Panc1 (cell line): ENCODE measurements around the gene MYO1B. TPM values are rescaled to one million over a fixed set of nuclear protein-coding genes. Genes with fewer than 3 reads are reported as not detected.

Experiments used
- ATAC-seq: fragments of 200-7000 bp; cut with Tn5 transposase; 2 replicates; pipeline ENCODE4 v1.9.1; 2020; ENCODE audit warnings: mild to moderate bottlenecking, moderate library complexity
- BruUV-seq: library from RNA; stranded (reverse); fragments of 400-500 nt; replicated peaks from 2 replicates; lab custom pipeline; 2021; lab: Mats Ljungman, UMichigan
- CTCF ChIA-PET: fragments of 300-600 bp; sonication (Branson Sonifier 250); formaldehyde crosslinking; loops from one replicate; lab custom pipeline; 2022; ENCODE audit warnings: antibody characterized with exemption; lab: Charles Lee
- POLR2A ChIA-PET: fragments of 300-600 bp; sonication (Branson Sonifier 250); formaldehyde crosslinking; loops from one replicate; lab custom pipeline; 2022; ENCODE audit warnings: antibody characterized with exemption; lab: Charles Lee
- DNase-seq: peaks from one replicate; pipeline ENCODE4 v3.0.0-alpha.2; 2010; ENCODE audit warnings: low read depth, low spot score
- H3K27ac ChIP-seq: 2 replicates; pipeline ENCODE4 v1.5.1; 2011; ENCODE audit warnings: mild to moderate bottlenecking, low read length, inconsistent platforms
- H3K27me3 ChIP-seq: fragments of 200-500 bp; sonication (Bioruptor generic); 2 replicates; pipeline ENCODE4 v1.6.0; 2014; ENCODE audit warnings: low read length, inconsistent platforms; ENCODE audit not compliant: control insufficient read depth, insufficient read depth
- H3K36me3 ChIP-seq: fragments of 200-500 bp; sonication (Bioruptor generic); 2 replicates; pipeline ENCODE4 v1.5.1; 2014; ENCODE audit warnings: inconsistent platforms, mild to moderate bottlenecking, low read length, moderate library complexity; ENCODE audit not compliant: control insufficient read depth, insufficient read depth
- H3K4me1 ChIP-seq: 2 replicates; pipeline ENCODE4 v1.5.1; 2011; ENCODE audit warnings: inconsistent platforms, mild to moderate bottlenecking, low read length, moderate library complexity; ENCODE audit not compliant: control insufficient read depth, insufficient read depth
- H3K4me3 ChIP-seq, 2 experiments: 2 replicates each; pipeline ENCODE4 v1.5.1; 2011 to 2012; ENCODE audit warnings: low read depth in 2 of 2, low read length in 2 of 2, mild to moderate bottlenecking in 2 of 2, inconsistent platforms in 1 of 2, moderate library complexity in 1 of 2
- H3K9me3 ChIP-seq: fragments of 200-500 bp; sonication (Bioruptor generic); 2 replicates; pipeline ENCODE4 v1.5.1; 2014; ENCODE audit warnings: low read depth, mild to moderate bottlenecking, inconsistent platforms, low read length, moderate library complexity; ENCODE audit not compliant: control insufficient read depth, insufficient read depth
- CTCF ChIP-seq: fragments of 450-650 bp; IDR thresholded peaks from 2 replicates; pipeline ENCODE4 v1.5.1; 2017; ENCODE audit warnings: mild to moderate bottlenecking
- POLR2AphosphoS5 ChIP-seq: IDR thresholded peaks from 2 replicates; pipeline ENCODE4 v1.6.1; 2012; ENCODE audit warnings: mild to moderate bottlenecking, low read depth, low read length, moderate library complexity
- REST ChIP-seq, 2 experiments: IDR thresholded peaks; 2 replicates each; pipeline ENCODE4 v1.6.1; 2011 to 2012; ENCODE audit warnings: low read depth in 2 of 2, control low read depth in 1 of 2, low read length in 1 of 2, mild to moderate bottlenecking in 1 of 2, moderate library complexity in 1 of 2; ENCODE audit not compliant: insufficient read depth in 1 of 2
- SIN3A ChIP-seq: IDR thresholded peaks from 2 replicates; pipeline ENCODE4 v1.6.1; 2012; ENCODE audit warnings: low read depth, mild to moderate bottlenecking, low read length, moderate library complexity, borderline replicate concordance; ENCODE audit not compliant: insufficient read depth
- TCF7L2 ChIP-seq: IDR thresholded peaks from 2 replicates; pipeline ENCODE4 v1.6.1; 2011; ENCODE audit warnings: mild to moderate bottlenecking, low read depth, low read length, inconsistent platforms
- in situ Hi-C: cut with HindIII; loops from 2 replicates; pipeline ENCODE4 v1.10.0; 2016; ENCODE audit warnings: low sequenced_read_pairs, low pct_unique_long_range_greater_than_20kb
- intact Hi-C: fragments of 100-400 bp; cut with micrococcal nuclease; formaldehyde crosslinking; loops from one replicate; pipeline ENCODE4 v1.10.0; 2022; ENCODE audit not compliant: unreplicated experiment
- total RNA-seq: library from RNA; stranded (reverse); gene quantifications from one replicate; pipeline ENCODE4 v1.2.1, GENCODE V29; 2021; ENCODE audit not compliant: unreplicated experiment

MYO1B gene
- total RNA-seq, 1 experiment from 2014 or later: 51.5 TPM

- intact Hi-C loops: no loop called here
- Histone ChIP-seq H3K9me3 (no peaks in the 10 kb centered on the region), H3K36me3 (no peaks in the 10 kb centered on the region), H3K4me3 (no peak overlapping the region), H3K4me1 (no peaks in the 10 kb centered on the region; the same call in 1 of the 2 replicates), H3K27me3 (no peaks in the 10 kb centered on the region), H3K27ac (no peak overlapping the region)
- no peak for TF ChIP-seq REST (IDR thresholded peaks at IDR 0.05; ENCODE audit: insufficient read depth in 1 of 2, low read depth in 2 of 2, low read length in 1 of 2)
- ChIA-PET POLR2A (no interaction called here), CTCF (no interaction called here)
- in situ Hi-C loops: no loop called here
- no peak for DNase-seq
- no TSS peak for BruUV-seq
- no peak for ATAC-seq
These were observed 47.7 kb downstream of the MYO1B start for GRCh38 chr2:191292869-191293268.

DNA sequence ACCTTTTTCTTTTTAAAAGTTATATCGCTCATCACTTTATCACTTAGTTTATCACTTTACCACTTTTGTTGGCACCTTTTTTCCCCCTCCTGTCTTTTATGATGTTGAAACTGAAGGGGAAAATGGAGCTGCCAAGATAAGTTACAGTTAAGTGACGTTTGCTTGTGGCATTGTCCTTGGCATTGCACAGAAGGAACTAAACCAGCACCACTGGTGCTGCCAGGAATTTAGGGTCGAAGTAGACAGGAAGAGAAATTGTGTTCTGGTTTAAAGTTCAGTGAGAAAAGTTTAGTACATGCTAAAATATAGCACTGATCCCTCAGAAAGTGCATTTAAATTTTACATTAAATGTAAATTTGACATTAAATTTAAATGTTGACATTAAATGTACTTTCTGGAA is 49.9 kb downstream of the MYO1B start:
- intact Hi-C loops: no loop called here
- Histone ChIP-seq H3K4me3 (no peak overlapping the region), H3K27me3 (no peaks in the 10 kb centered on the region), H3K4me1 (no peaks in the 10 kb centered on the region; the same call in 1 of the 2 replicates), H3K9me3 (no peaks in the 10 kb centered on the region), H3K27ac (no peak overlapping the region), H3K36me3 (no peaks in the 10 kb centered on the region)
- no peak for TF ChIP-seq REST (IDR thresholded peaks at IDR 0.05; ENCODE audit: insufficient read depth in 1 of 2, low read depth in 2 of 2, low read length in 1 of 2)
- no peak for TF ChIP-seq POLR2AphosphoS5
- no peak for TF ChIP-seq SIN3A
- TF ChIP-seq TCF7L2: no peak
- no peak for TF ChIP-seq CTCF
- ChIA-PET POLR2A (no interaction called here), CTCF (no interaction called here)
- ATAC-seq (no peak), DNase-seq (no peak)
- BruUV-seq: no TSS peak
- in situ Hi-C loops: no loop called here
